GM19468 (cell line): ENCODE results near the gene EFCAB8.
"Not testable (repeated sequence)": the region's sequence is repeated elsewhere in the genome, so short reads cannot be mapped to it uniquely, and the experiment has no call there.

Source experiments
- ATAC-seq: cut with Tn5 transposase; IDR thresholded peaks from one replicate; pipeline ENCODE4 v1.9.1; 2021; ENCODE audit warnings: mild to moderate bottlenecking, moderate library complexity, moderate number of reproducible peaks; ENCODE audit not compliant: unreplicated experiment; ENCODE audit errors: extremely low read depth

The EFCAB8 gene

GRCh38 chr20:32885952-32886351 lies 27.2 kb downstream of the EFCAB8 start:
- no peak for ATAC-seq

GRCh38 chr20:32886652-32887051 lies 27.9 kb downstream of the EFCAB8 start:
- ATAC-seq: no peak

GRCh38 chr20:32887492-32887891 lies 28.8 kb downstream of the EFCAB8 start:
- no peak for ATAC-seq

- no peak for ATAC-seq
Measured at GRCh38 chr20:32888636-32889035, 29.9 kb downstream of the EFCAB8 start.

GRCh38 chr20:32889281-32889680 lies 30.6 kb downstream of the EFCAB8 start:
- no peak for ATAC-seq

GRCh38 chr20:32891491-32891890 lies 32.8 kb downstream of the EFCAB8 start:
- ATAC-seq: no peak

GRCh38 chr20:32891926-32892660 lies 33.4 kb downstream of the EFCAB8 start:
- no peak for ATAC-seq

GRCh38 chr20:32893263-32894025 lies 34.7 kb downstream of the EFCAB8 start:
- ATAC-seq: no peak

GRCh38 chr20:32894026-32894483 lies 35.3 kb downstream of the EFCAB8 start:
- ATAC-seq: no peak

- no peak for ATAC-seq
Measured at GRCh38 chr20:32894711-32895355, 36.1 kb downstream of the EFCAB8 start.

GRCh38 chr20:32896521-32897280 lies 38.0 kb downstream of the EFCAB8 start:
- no peak for ATAC-seq

- ATAC-seq: no peak
Measured at GRCh38 chr20:32898729-32899128, 40.0 kb downstream of the EFCAB8 start.

- ATAC-seq: no peak
Measured at GRCh38 chr20:32902456-32903420, 44.0 kb downstream of the EFCAB8 start.

- ATAC-seq: no peak
Measured at GRCh38 chr20:32903666-32904175, 45.0 kb downstream of the EFCAB8 start.

- ATAC-seq: not testable (repeated sequence)
Measured at GRCh38 chr20:32904678-32905077, 46.0 kb downstream of the EFCAB8 start.

GRCh38 chr20:32906200-32906599 lies 47.5 kb downstream of the EFCAB8 start:
- ATAC-seq: no peak

GRCh38 chr20:32906871-32907495 lies 48.3 kb downstream of the EFCAB8 start:
- no peak for ATAC-seq

- no peak for ATAC-seq
Measured at GRCh38 chr20:32907886-32908285, 49.2 kb downstream of the EFCAB8 start.
